Glutamatergic neuron (in vitro differentiated cells): ENCODE measurements around the gene FNDC4. TPM values are rescaled to one million over a fixed set of nuclear protein-coding genes. Genes with fewer than 3 reads are reported as not detected.

Experiments used
- DNase-seq: peaks from one replicate; pipeline ENCODE4 v3.0.0; 2022
- H3K27ac Mint-ChIP-seq: one replicate; pipeline ENCODE4 v1.8.0; 2020; ENCODE audit warnings: mild to moderate bottlenecking, mixed read lengths, inconsistent platforms; ENCODE audit not compliant: unreplicated experiment
- H3K27me3 Mint-ChIP-seq: one replicate; pipeline ENCODE4 v1.8.0; 2020; ENCODE audit warnings: mild to moderate bottlenecking, moderate library complexity, mixed read lengths, inconsistent platforms; ENCODE audit not compliant: unreplicated experiment
- H3K36me3 Mint-ChIP-seq: one replicate; pipeline ENCODE4 v1.8.0; 2020; ENCODE audit warnings: mild to moderate bottlenecking, mixed read lengths, inconsistent platforms; ENCODE audit not compliant: unreplicated experiment
- H3K4me1 Mint-ChIP-seq: one replicate; pipeline ENCODE4 v1.8.0; 2020; ENCODE audit warnings: mild to moderate bottlenecking, low read depth, mixed read lengths, inconsistent platforms; ENCODE audit not compliant: unreplicated experiment
- H3K4me3 Mint-ChIP-seq: one replicate; pipeline ENCODE4 v1.8.0; 2020; ENCODE audit warnings: mild to moderate bottlenecking, mixed read lengths, inconsistent platforms; ENCODE audit not compliant: unreplicated experiment
- H3K9me3 Mint-ChIP-seq: one replicate; pipeline ENCODE4 v1.8.0; 2020; ENCODE audit warnings: mild to moderate bottlenecking, moderate library complexity, mixed read lengths, inconsistent platforms; ENCODE audit not compliant: unreplicated experiment
- CTCF ChIP-seq: fragments of 200-600 bp; sonication (generic); IDR thresholded peaks from one replicate; pipeline ENCODE4 v1.5.0; 2021; ENCODE audit not compliant: partially characterized antibody, unreplicated experiment
- total RNA-seq: library from RNA; stranded (reverse); fragmentation: NEBNext Ultra II Directional; extraction: Animal tissue kit (Norgen Biotek cat#: 25700); gene quantifications from one replicate; pipeline ENCODE4 v1.2.1, GENCODE V29; 2021; ENCODE audit not compliant: unreplicated experiment

The FNDC4 gene
- total RNA-seq, 1 donor from 2014 or later = 15.2 TPM

DNA sequence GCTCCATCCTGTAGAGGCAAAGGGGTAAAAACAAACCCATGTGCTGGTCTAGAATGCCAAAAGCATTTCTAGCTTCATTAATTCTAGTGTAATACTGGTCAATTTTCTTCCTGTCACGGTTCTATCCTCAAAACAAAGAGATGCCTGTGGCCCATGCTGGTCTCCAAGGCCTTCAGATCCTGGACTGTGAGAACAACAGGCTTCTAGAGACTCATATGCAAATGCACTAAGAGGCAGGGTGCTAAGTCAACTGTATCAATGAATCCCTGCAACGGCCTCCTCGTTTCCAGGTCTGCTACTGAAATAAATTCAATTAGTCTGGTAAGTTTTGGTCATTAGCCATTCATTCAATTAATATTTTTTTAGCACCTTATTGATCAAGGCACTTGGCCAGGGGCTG, 9.5 kb downstream of the FNDC4 start:
- Mint-ChIP-seq H3K27ac (no peak overlapping the region), H3K9me3 (peaks cover 6% of the 10 kb centered on the region), H3K4me1 (peaks cover 2% of the 10 kb centered on the region), H3K27me3 (peaks cover 2% of the 10 kb centered on the region), H3K4me3 (no peak overlapping the region), H3K36me3 (no peaks in the 10 kb centered on the region)
- no peak for DNase-seq
- no peak for TF ChIP-seq CTCF

DNA sequence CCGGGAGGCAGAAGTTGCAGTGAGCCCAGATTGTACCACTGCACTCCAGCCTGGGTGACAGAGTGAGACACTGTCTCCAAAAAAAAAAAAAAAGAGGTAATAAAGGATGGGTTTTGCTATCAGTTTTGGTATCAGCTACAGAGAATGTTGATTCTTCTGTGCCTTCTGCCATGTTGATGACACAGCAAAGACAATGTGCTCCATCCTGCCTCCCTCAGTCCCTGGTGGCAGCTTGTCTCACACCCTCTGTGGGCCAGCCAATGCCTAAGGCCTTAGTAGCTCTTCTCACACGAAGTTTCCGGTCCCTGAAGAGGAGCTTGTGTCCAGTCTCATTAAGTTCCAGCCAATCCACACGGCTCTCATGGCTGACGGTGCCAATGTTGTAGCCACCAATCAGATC, 23.0 kb downstream of the FNDC4 start:
- Mint-ChIP-seq H3K27ac (no peak overlapping the region), H3K4me3 (no peak overlapping the region), H3K9me3 (peaks cover 1% of the 10 kb centered on the region), H3K27me3 (peaks cover 6% of the 10 kb centered on the region), H3K4me1 (no peaks in the 10 kb centered on the region), H3K36me3 (peaks cover 10% of the 10 kb centered on the region)
- no peak for DNase-seq
- no peak for TF ChIP-seq CTCF

DNA sequence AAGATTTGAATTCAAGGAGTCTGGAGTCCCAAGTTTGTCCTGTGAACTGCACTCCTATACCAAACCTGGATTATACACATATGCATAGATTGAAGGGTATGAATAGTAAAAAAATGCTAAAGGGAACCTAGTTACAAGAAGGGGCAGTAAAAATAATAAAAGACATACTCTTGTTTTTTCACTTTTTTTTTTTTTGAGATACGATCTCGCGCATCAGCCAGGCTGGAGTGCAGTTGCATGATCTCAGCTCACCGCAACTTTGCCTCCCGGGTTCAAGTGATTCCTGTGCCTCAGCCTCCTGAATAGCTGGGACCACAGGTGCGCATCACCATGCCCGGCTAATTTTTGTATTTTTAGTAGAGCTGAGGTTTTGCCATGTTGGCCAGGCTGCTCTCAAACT, 30.6 kb downstream of the FNDC4 start:
- Mint-ChIP-seq H3K9me3 (no peaks in the 10 kb centered on the region), H3K27me3 (peaks cover 2% of the 10 kb centered on the region), H3K4me3 (no peak overlapping the region), H3K27ac (no peak overlapping the region), H3K4me1 (no peaks in the 10 kb centered on the region), H3K36me3 (no peaks in the 10 kb centered on the region)
- TF ChIP-seq CTCF = no peak
- no peak for DNase-seq

GRCh38 chr2:27461118-27461517, 33.9 kb downstream of the FNDC4 start:
- peaks cover 1% of the 10 kb centered on the region for H3K4me1 Mint-ChIP-seq
- TF ChIP-seq CTCF = no peak
- no peaks in the 10 kb centered on the region for H3K9me3 Mint-ChIP-seq
- H3K27ac Mint-ChIP-seq = no peak overlapping the region
- H3K36me3 Mint-ChIP-seq = no peaks in the 10 kb centered on the region
- H3K27me3 Mint-ChIP-seq = peaks cover 2% of the 10 kb centered on the region
- no peak overlapping the region for H3K4me3 Mint-ChIP-seq
- no peak for DNase-seq

DNA sequence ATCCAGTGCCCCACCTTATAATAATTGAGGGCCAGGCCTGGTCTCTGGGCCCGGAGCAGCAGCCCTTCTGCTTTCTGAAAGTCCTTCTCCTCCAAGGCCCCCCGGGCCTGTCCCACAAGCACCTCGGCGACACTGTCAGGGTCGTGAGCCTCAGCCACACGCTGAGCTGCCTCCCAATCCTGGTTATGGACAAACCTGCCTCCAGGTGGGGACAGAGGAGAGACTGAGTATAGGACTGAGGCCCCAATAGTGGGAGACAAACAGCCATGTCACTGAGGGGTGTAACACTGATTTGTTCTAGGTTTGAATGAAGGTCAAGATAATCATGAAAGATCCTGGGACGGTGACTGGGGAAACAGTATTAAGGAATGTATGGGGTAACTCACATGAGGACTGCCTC, 41.0 kb downstream of the FNDC4 start:
- no peak overlapping the region for H3K27ac Mint-ChIP-seq

More for the DNA sequence above, 41.0 kb downstream of the FNDC4 start:
- Mint-ChIP-seq H3K4me3 (no peak overlapping the region), H3K9me3 (no peaks in the 10 kb centered on the region), H3K36me3 (peaks cover 6% of the 10 kb centered on the region), H3K4me1 (peaks cover 1% of the 10 kb centered on the region), H3K27me3 (no peaks in the 10 kb centered on the region)
- TF ChIP-seq CTCF = no peak
- no peak for DNase-seq
